ENCODE results near the gene PXMP2. TPM values are rescaled to one million over a fixed set of nuclear protein-coding genes. Genes with fewer than 3 reads are reported as not detected.
"Not testable (repeated sequence)": the region's sequence is repeated elsewhere in the genome, so short reads cannot be mapped to it uniquely, and the experiment has no call there.

Gene PXMP2
- total and polyA plus RNA-seq, 5 donors = 21.6 to 40.1 (median 36.8) TPM

- ATAC-seq = no peak
- no peak overlapping the region for H3K27ac ChIP-seq (ENCODE audit: low read length)
Measured at GRCh38 chr12:132674561-132674960, 12.8 kb upstream of the PXMP2 start.

GRCh38 chr12:132675757-132676432 is 11.5 kb upstream of the PXMP2 start:
- no peaks in the 10 kb centered on the region for H3K4me1 ChIP-seq (ENCODE audit: control insufficient read depth, insufficient read depth, low read length)
- intact Hi-C loops (cut with DNase I) = no loop called here
- DNase-seq (no peak), ATAC-seq (no peak)
- no peak overlapping the region for H3K27ac ChIP-seq (ENCODE audit: low read length)
- no peak overlapping the region for H3K4me3 ChIP-seq (ENCODE audit: low read length)
- H3K27me3 ChIP-seq (ENCODE audit: control insufficient read depth, insufficient read depth) = no peaks in the 10 kb centered on the region
- 94% methylated on average over 14 of the region's 14 CpGs for WGBS
- no peaks in the 10 kb centered on the region for H3K9me3 ChIP-seq (ENCODE audit: control insufficient read depth, low read length)

More at GRCh38 chr12:132674561-132674960, 12.8 kb upstream of the PXMP2 start:
- Histone ChIP-seq H3K4me1 (ENCODE audit: control insufficient read depth, insufficient read depth, low read length) (no peaks in the 10 kb centered on the region), H3K4me3 (ENCODE audit: low read length) (no peak overlapping the region), H3K9me3 (ENCODE audit: control insufficient read depth, low read length) (no peaks in the 10 kb centered on the region), H3K27me3 (ENCODE audit: control insufficient read depth, insufficient read depth) (no peaks in the 10 kb centered on the region)
- intact Hi-C loops (cut with DNase I) = no loop called here
- 89% methylated on average over 5 of the region's 5 CpGs for WGBS
- DNase-seq = no peak

GRCh38 chr12:132677492-132677891 is 9.9 kb upstream of the PXMP2 start:
- Histone ChIP-seq H3K4me3 (ENCODE audit: low read length) (no peak overlapping the region), H3K4me1 (ENCODE audit: control insufficient read depth, insufficient read depth, low read length) (no peaks in the 10 kb centered on the region), H3K9me3 (ENCODE audit: control insufficient read depth, low read length) (no peaks in the 10 kb centered on the region), H3K27me3 (ENCODE audit: control insufficient read depth, insufficient read depth) (no peaks in the 10 kb centered on the region), H3K27ac (ENCODE audit: low read length) (no peak overlapping the region)
- 92% methylated on average over 9 of the region's 9 CpGs for WGBS
- DNase-seq (no peak), ATAC-seq (no peak)
- intact Hi-C loops (cut with DNase I) = no loop called here

- no peak for DNase-seq
- intact Hi-C loops (cut with DNase I) = no loop called here
- ATAC-seq = no peak
- H3K27ac ChIP-seq (ENCODE audit: low read length) = no peak overlapping the region
- H3K9me3 ChIP-seq (ENCODE audit: control insufficient read depth, low read length) = no peaks in the 10 kb centered on the region
- WGBS = 71% methylated on average over 5 of the region's 5 CpGs
- H3K4me1 ChIP-seq (ENCODE audit: control insufficient read depth, insufficient read depth, low read length) = no peaks in the 10 kb centered on the region
- no peak overlapping the region for H3K4me3 ChIP-seq (ENCODE audit: low read length)
- no peaks in the 10 kb centered on the region for H3K27me3 ChIP-seq (ENCODE audit: control insufficient read depth, insufficient read depth)
Measured at GRCh38 chr12:132685400-132685799, 2.0 kb upstream of the PXMP2 start.

GRCh38 chr12:132686825-132687210 is 569 bp upstream of the PXMP2 start:
- Histone ChIP-seq H3K27ac (ENCODE audit: low read length) (peak overlapping the region; percentile 66), H3K4me3 (ENCODE audit: low read length) (peak overlapping the region; percentile 94), H3K27me3 (ENCODE audit: control insufficient read depth, insufficient read depth) (no peaks in the 10 kb centered on the region), H3K4me1 (ENCODE audit: control insufficient read depth, insufficient read depth, low read length) (no peaks in the 10 kb centered on the region), H3K9me3 (ENCODE audit: control insufficient read depth, low read length) (no peaks in the 10 kb centered on the region)
- ATAC-seq = peak in 1 of 2 donors; percentile 15
- peak in 2 of 3 donors; percentile 32 to 73 for DNase-seq
- intact Hi-C loops (cut with DNase I) = no loop called here
- under 1% methylated on average over 55 of the region's 55 CpGs for WGBS

- Histone ChIP-seq H3K9me3 (ENCODE audit: control insufficient read depth, low read length) (no peaks in the 10 kb centered on the region), H3K27me3 (ENCODE audit: control insufficient read depth, insufficient read depth) (no peaks in the 10 kb centered on the region), H3K4me1 (ENCODE audit: control insufficient read depth, insufficient read depth, low read length) (no peaks in the 10 kb centered on the region), H3K4me3 (ENCODE audit: low read length) (no peak overlapping the region), H3K27ac (ENCODE audit: low read length) (no peak overlapping the region)
- intact Hi-C loops (cut with DNase I) = no loop called here
- DNase-seq = no peak
- WGBS = 65% methylated on average over 18 of the region's 18 CpGs
- ATAC-seq = no peak
Measured at GRCh38 chr12:132689227-132689626, 1.8 kb downstream of the PXMP2 start.

GRCh38 chr12:132690112-132690511 is 2.7 kb downstream of the PXMP2 start:
- intact Hi-C loops (cut with DNase I) = no loop called here

GRCh38 chr12:132692030-132692429 is 4.6 kb downstream of the PXMP2 start:
- H3K27me3 ChIP-seq (ENCODE audit: control insufficient read depth, insufficient read depth); H3K27ac ChIP-seq (ENCODE audit: low read length); DNase-seq; H3K9me3 ChIP-seq (ENCODE audit: control insufficient read depth, low read length); H3K4me1 ChIP-seq (ENCODE audit: control insufficient read depth, insufficient read depth, low read length); ATAC-seq; intact Hi-C loops (cut with DNase I); H3K4me3 ChIP-seq (ENCODE audit: low read length): not testable (repeated sequence)
- WGBS = 92% methylated on average over 3 of the region's 3 CpGs

More at GRCh38 chr12:132690112-132690511, 2.7 kb downstream of the PXMP2 start:
- Histone ChIP-seq H3K4me1 (ENCODE audit: control insufficient read depth, insufficient read depth, low read length) (no peaks in the 10 kb centered on the region), H3K27me3 (ENCODE audit: control insufficient read depth, insufficient read depth) (no peaks in the 10 kb centered on the region), H3K27ac (ENCODE audit: low read length) (no peak overlapping the region), H3K9me3 (ENCODE audit: control insufficient read depth, low read length) (no peaks in the 10 kb centered on the region), H3K4me3 (ENCODE audit: low read length) (no peak overlapping the region)
- ATAC-seq = no peak
- DNase-seq = no peak
- 92% methylated on average over 9 of the region's 9 CpGs for WGBS

GRCh38 chr12:132694888-132695287 is 7.5 kb downstream of the PXMP2 start:
- intact Hi-C loops (cut with DNase I) = not testable (repeated sequence)

GRCh38 chr12:132695431-132695830 is 8.0 kb downstream of the PXMP2 start:
- no peaks in the 10 kb centered on the region for H3K4me1 ChIP-seq (ENCODE audit: control insufficient read depth, insufficient read depth, low read length)
- peak in 2 of 3 donors; percentile 69 to 79 for DNase-seq

More at GRCh38 chr12:132694888-132695287, 7.5 kb downstream of the PXMP2 start:
- not testable (repeated sequence) for ATAC-seq; H3K4me3 ChIP-seq (ENCODE audit: low read length); H3K27me3 ChIP-seq (ENCODE audit: control insufficient read depth, insufficient read depth); H3K9me3 ChIP-seq (ENCODE audit: control insufficient read depth, low read length); H3K4me1 ChIP-seq (ENCODE audit: control insufficient read depth, insufficient read depth, low read length); DNase-seq
- H3K27ac ChIP-seq (ENCODE audit: low read length) = peak overlapping the region; percentile 55
- 94% methylated on average over 3 of the region's 3 CpGs for WGBS

GRCh38 chr12:132698341-132698740 is 11.0 kb downstream of the PXMP2 start:
- intact Hi-C loops (cut with DNase I) = no loop called here
- no peaks in the 10 kb centered on the region for H3K9me3 ChIP-seq (ENCODE audit: control insufficient read depth, low read length)
- DNase-seq (no peak), ATAC-seq (no peak)
- H3K27ac ChIP-seq (ENCODE audit: low read length) = no peak overlapping the region
- no peaks in the 10 kb centered on the region for H3K27me3 ChIP-seq (ENCODE audit: control insufficient read depth, insufficient read depth)
- 78% methylated on average over 5 of the region's 5 CpGs for WGBS
- no peaks in the 10 kb centered on the region for H3K4me1 ChIP-seq (ENCODE audit: control insufficient read depth, insufficient read depth, low read length)
- no peak overlapping the region for H3K4me3 ChIP-seq (ENCODE audit: low read length)

More at GRCh38 chr12:132695431-132695830, 8.0 kb downstream of the PXMP2 start:
- ATAC-seq = peak; percentile 94
- Histone ChIP-seq H3K4me3 (ENCODE audit: low read length) (no peak overlapping the region), H3K27me3 (ENCODE audit: control insufficient read depth, insufficient read depth) (no peaks in the 10 kb centered on the region), H3K27ac (ENCODE audit: low read length) (no peak overlapping the region), H3K9me3 (ENCODE audit: control insufficient read depth, low read length) (no peaks in the 10 kb centered on the region)
- intact Hi-C loops (cut with DNase I) = no loop called here
- 73% methylated on average over 12 of the region's 12 CpGs for WGBS

Measured in right cardiac atrium (tissue), 5 donors.